Esophagus squamous epithelium (tissue), 5 donors: ENCODE measurements around the gene MMP7. TPM values are rescaled to one million over a fixed set of nuclear protein-coding genes. Genes with fewer than 3 reads are reported as not detected.

Experiments used
- DNase-seq: peaks from one replicate; lab custom pipeline; 2025; lab: John Stamatoyannopoulos, UW
- H3K27ac ChIP-seq, 4 donors: fragments of 200-600 bp; sonication (generic); one replicate each; pipeline ENCODE4 v1.5.1; 2016 to 2019; ENCODE audit warnings: mild to moderate bottlenecking in 1 of 4
- H3K27me3 ChIP-seq, 4 donors: fragments of 200-600 bp; sonication (generic); 1 replicate in 3 of 4; 2 replicates in 1 of 4; pipeline versions ENCODE4 v1.5.1 to v1.6.0; 2017 to 2021; ENCODE audit warnings: antibody characterized with exemption in 1 of 4
- H3K36me3 ChIP-seq, 3 donors: fragments of 200-600 bp; sonication (generic); one replicate each; pipeline ENCODE4 v1.5.1; 2016 to 2019
- H3K4me1 ChIP-seq, 3 donors: fragments of 200-600 bp; sonication (generic); one replicate each; pipeline ENCODE4 v1.5.1; 2017 to 2019
- H3K4me3 ChIP-seq, 4 donors: fragments of 200-600 bp; sonication (generic); 1 replicate in 3 of 4; 2 replicates in 1 of 4; pipeline ENCODE4 v1.5.1; 2016 to 2019; ENCODE audit warnings: mild to moderate bottlenecking in 2 of 4, moderate library complexity in 1 of 4
- H3K9me3 ChIP-seq, 3 donors: fragments of 200-600 bp; sonication (generic); one replicate each; pipeline ENCODE4 v1.5.1; 2016 to 2019
- POLR2A ChIP-seq, 4 donors: fragments of 450-650 bp; IDR thresholded peaks; one replicate each; pipeline ENCODE4 v1.6.1; 2017; ENCODE audit warnings: antibody characterized with exemption in 4 of 4, mild to moderate bottlenecking in 4 of 4, moderate library complexity in 3 of 4
- WGBS, 2 donors: methylation state at CpG; one replicate each; pipeline ENCODE4 v1.1.5; 2018; 5-methylcytosine and 5-hydroxymethylcytosine counted together
- intact Hi-C: fragments of 100-400 bp; cut with DNase I; formaldehyde crosslinking; loops from one replicate; pipeline ENCODE4 v1.15.0; 2022
- total RNA-seq, 4 donors: library from RNA; depleted of rRNA; stranded (reverse); fragments of >200 nt; gene quantifications; one replicate each; pipeline ENCODE4 v1.1.0, GENCODE V29; 2016
- TF ChIP-seq, protein P1 (sequence below), 6 experiments: fragments of 450-650 bp in 4 of 6; fragments of 200-600 bp in 2 of 6; sonication (generic) in 2 of 6; IDR thresholded peaks; one replicate each; pipeline ENCODE4 v1.5.1; 2016 to 2019; ENCODE audit warnings: antibody characterized with exemption in 6 of 6, mild to moderate bottlenecking in 4 of 6, moderate library complexity in 4 of 6
- donor health status: DM: yes; HTN: yes; CAD: no.

MMP7 gene
- total RNA-seq, 4 donors from 2014 or later = 35.8 TPM; not detected in 3

DNA sequence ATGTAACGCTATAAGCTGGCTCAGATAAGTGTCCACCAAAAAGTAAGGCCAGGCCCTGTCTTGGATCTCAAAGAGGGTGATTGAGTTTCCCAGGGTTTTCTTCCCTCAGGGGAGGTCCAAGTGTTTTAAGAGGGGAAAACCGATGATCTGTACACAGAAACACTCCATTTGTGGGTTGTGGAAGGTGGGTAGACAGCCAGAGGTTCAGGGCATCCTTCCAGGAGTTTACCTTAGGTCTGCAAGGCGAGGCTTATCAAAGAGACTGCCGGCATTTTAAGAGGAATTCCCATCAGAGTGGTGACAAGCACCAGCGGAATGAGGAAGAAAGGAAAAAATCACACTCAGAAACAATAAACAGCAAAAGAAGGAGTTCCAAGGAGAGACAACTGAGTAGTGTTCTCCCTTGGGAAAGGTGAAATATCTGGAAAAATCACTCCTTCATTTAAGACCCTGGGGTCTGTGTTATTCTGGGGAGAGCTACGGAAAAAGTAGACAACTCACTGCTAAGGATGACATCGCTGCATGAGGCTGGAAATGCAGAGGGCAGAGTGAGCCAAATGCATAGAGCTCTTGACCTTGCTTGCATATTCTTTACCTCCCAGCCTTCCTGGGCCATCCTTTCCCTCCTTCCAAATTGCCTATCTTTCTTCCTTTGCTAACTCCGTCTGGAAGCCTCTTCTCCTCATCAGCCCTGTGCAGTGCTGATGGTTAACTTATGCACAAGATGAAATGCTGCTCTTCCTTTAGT lies 22.1 kb upstream of the MMP7 start:
- TF ChIP-seq, protein P1, sequence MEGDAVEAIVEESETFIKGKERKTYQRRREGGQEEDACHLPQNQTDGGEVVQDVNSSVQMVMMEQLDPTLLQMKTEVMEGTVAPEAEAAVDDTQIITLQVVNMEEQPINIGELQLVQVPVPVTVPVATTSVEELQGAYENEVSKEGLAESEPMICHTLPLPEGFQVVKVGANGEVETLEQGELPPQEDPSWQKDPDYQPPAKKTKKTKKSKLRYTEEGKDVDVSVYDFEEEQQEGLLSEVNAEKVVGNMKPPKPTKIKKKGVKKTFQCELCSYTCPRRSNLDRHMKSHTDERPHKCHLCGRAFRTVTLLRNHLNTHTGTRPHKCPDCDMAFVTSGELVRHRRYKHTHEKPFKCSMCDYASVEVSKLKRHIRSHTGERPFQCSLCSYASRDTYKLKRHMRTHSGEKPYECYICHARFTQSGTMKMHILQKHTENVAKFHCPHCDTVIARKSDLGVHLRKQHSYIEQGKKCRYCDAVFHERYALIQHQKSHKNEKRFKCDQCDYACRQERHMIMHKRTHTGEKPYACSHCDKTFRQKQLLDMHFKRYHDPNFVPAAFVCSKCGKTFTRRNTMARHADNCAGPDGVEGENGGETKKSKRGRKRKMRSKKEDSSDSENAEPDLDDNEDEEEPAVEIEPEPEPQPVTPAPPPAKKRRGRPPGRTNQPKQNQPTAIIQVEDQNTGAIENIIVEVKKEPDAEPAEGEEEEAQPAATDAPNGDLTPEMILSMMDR (IDR thresholded peaks at IDR 0.05) = no peak
- TF ChIP-seq POLR2A (IDR thresholded peaks at IDR 0.05) = no peak
- Histone ChIP-seq H3K4me3 (no peak overlapping the region), H3K36me3 (no peaks in the 10 kb centered on the region), H3K27ac (peak overlapping the region in 1 of 4 donors; percentile 7), H3K4me1 (peaks cover 0 to 20% (median 3%) of the 10 kb centered on the region in 3 donors), H3K9me3 (no peaks in the 10 kb centered on the region), H3K27me3 (no peaks in the 10 kb centered on the region)
- 49 to 60% methylated on average over 8 of the region's 8 CpGs for WGBS, 2 donors
- no peak for DNase-seq
- intact Hi-C loops = no loop called here

DNA sequence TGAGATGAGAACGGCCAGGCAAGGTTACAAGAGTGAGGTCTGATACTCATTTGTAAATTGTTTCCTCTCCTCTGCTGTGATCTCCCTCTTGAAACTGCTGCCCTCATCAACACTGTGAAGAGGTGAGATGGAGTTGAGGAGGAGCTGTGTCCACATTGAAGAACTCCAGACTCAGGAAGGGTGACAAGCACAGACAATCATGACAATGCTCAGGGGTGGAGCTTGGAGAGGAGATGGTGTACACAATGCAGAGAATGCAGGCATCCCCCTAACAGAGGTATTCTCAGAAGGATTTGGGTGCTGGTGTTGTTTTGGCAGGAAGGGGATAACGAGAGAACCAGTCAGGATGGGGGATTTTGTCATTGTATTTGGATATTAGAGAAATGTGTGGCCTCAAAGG lies 21.5 kb upstream of the MMP7 start:
- no peaks in the 10 kb centered on the region for H3K9me3 ChIP-seq
- TF ChIP-seq, protein P1 (IDR thresholded peaks at IDR 0.05) = no peak
- no peak for TF ChIP-seq POLR2A (IDR thresholded peaks at IDR 0.05)
- WGBS, 2 donors = 75 to 78% methylated on average over 2 of the region's 2 CpGs
- H3K36me3 ChIP-seq = no peaks in the 10 kb centered on the region
- intact Hi-C loops = no loop called here
- peaks cover 0 to 20% (median 3%) of the 10 kb centered on the region in 3 donors for H3K4me1 ChIP-seq
- no peaks in the 10 kb centered on the region for H3K27me3 ChIP-seq
- H3K27ac ChIP-seq = no peak overlapping the region
- no peak overlapping the region for H3K4me3 ChIP-seq
- no peak for DNase-seq

DNA sequence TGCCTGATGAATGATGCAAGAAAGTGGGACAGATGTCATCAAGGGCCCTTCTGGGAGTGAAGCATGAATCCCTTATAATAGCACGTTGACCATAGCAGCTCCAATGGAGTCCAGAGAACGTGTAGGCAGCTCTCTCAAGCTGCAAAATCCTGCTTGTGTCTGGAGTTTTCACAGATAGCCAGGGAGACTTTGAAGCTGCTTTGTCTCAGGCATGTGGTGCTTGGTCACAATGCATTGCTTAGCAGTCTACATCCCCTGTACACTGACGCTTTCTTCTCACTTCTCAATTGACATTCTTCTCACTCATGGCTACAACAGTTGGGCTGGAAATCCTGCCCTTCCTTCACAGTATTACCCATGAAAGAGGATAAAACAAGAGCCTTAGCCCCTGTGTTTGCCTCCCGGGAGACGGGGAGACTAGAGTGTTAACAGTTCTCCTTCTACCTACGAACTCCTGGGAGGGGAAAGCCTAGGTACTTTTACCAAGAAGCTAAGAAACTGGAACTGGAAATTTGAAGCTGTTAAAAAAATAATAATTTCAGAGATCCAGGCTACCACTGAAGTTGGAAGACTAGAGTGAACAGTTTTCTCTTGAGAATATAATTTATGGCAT lies 20.7 kb upstream of the MMP7 start:
- WGBS, 2 donors = 74 to 79% methylated on average over 3 to 6 of the region's 6 CpGs
- TF ChIP-seq, protein P1 (IDR thresholded peaks at IDR 0.05) = no peak
- no peak for TF ChIP-seq POLR2A (IDR thresholded peaks at IDR 0.05)
- Histone ChIP-seq H3K27me3 (no peaks in the 10 kb centered on the region), H3K4me3 (no peak overlapping the region), H3K27ac (no peak overlapping the region), H3K4me1 (peaks cover 0 to 20% (median 3%) of the 10 kb centered on the region in 3 donors), H3K36me3 (no peaks in the 10 kb centered on the region), H3K9me3 (no peaks in the 10 kb centered on the region)
- no peak for DNase-seq
- intact Hi-C loops = no loop called here

DNA sequence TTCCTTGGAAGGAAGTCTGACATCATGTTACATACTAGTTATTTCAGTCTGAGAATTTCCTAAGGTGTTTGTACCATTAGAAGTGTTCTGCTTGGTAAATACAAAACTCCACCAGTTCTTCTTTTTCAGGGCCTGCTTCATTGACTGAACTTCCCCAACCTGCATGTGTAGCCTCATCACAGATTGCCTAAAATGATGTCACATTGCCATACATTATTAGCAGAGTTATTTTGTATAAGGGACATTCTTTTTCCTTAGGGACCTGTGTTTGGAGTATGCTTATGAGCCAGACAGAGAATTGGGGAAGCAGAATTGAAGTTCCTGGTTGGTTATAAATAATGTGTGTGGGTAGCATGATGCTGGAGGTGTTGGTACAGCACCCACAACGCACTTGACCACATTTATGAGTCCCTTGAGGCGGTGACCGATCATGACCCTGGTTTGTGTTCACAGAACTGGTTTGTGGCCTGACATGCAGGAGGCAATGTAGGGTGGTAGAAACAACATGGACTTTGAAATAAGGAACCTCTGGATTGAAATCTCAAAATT lies 16.4 kb upstream of the MMP7 start:
- Histone ChIP-seq H3K36me3 (no peaks in the 10 kb centered on the region), H3K27me3 (no peaks in the 10 kb centered on the region), H3K4me1 (no peaks in the 10 kb centered on the region), H3K27ac (no peak overlapping the region), H3K4me3 (no peak overlapping the region), H3K9me3 (no peaks in the 10 kb centered on the region)
- intact Hi-C loops = no loop called here
- TF ChIP-seq, protein P1 (IDR thresholded peaks at IDR 0.05) = no peak
- TF ChIP-seq POLR2A (IDR thresholded peaks at IDR 0.05) = no peak
- WGBS, 2 donors = 65 to 84% methylated on average over 3 of the region's 3 CpGs
- DNase-seq = no peak

DNA sequence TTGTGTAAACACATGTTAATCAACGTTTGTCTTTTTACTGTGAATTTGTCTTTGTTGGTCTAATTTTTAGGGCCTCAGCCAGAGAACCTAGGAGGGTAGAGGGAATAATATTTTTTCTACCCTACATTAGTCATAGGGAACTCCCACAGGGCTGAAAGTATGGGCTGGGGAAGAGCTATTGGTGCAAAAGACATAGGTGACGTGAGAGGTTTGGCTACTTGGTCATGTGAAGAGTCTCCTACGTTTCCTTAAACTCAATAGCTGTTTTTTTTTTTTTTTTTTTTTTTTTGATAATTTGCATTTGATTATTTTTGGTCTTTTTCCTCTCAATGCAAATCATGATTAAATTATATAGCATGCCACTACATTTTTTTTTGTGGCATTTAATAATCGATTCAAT lies 15.9 kb upstream of the MMP7 start:
- Histone ChIP-seq H3K9me3 (no peaks in the 10 kb centered on the region), H3K36me3 (no peaks in the 10 kb centered on the region), H3K27ac (no peak overlapping the region), H3K4me1 (no peaks in the 10 kb centered on the region), H3K4me3 (no peak overlapping the region), H3K27me3 (no peaks in the 10 kb centered on the region)
- intact Hi-C loops = no loop called here
- WGBS, 2 donors = 60 to 66% methylated on average over 4 of the region's 4 CpGs
- TF ChIP-seq POLR2A (IDR thresholded peaks at IDR 0.05) = no peak
- TF ChIP-seq, protein P1 (IDR thresholded peaks at IDR 0.05) = no peak
- no peak for DNase-seq
